B cell (primary cell): Measurements from ENCODE around the gene ADGRD1. TPM values are rescaled to one million over a fixed set of nuclear protein-coding genes. Genes with fewer than 3 reads are reported as not detected.

Source experiments
- ATAC-seq: fragments of 200-7000 bp; cut with Tn5 transposase; one replicate; pipeline ENCODE4 v1.10.0; 2021; ENCODE audit warnings: low read depth, mild to moderate bottlenecking, moderate number of reproducible peaks, moderate library complexity
- CTCF ChIA-PET: fragments of 350-600 bp; sonication (Branson Sonifier 250); formaldehyde crosslinking; loops from one replicate; lab custom pipeline; 2021; ENCODE audit warnings: antibody characterized with exemption, inconsistent platforms; lab: Charles Lee
- POLR2A ChIA-PET: fragments of 350-600 bp; sonication (Branson Sonifier 250); formaldehyde crosslinking; loops from one replicate; lab custom pipeline; 2021; ENCODE audit warnings: antibody characterized with exemption; lab: Charles Lee
- DNase-seq: peaks from one replicate; pipeline ENCODE4 v3.0.0; 2013
- H2AFZ ChIP-seq: 2 replicates; pipeline ENCODE4 v1.6.1; 2012; ENCODE audit warnings: mild to moderate bottlenecking, low read depth, low read length; ENCODE audit not compliant: insufficient read depth, poor library complexity, severe bottlenecking
- H3K27ac ChIP-seq, 2 donors: 1 replicate in 1 of 2; 2 replicates in 1 of 2; pipeline ENCODE4 v1.5.1; 2012 to 2013; ENCODE audit warnings: low read length in 2 of 2, mild to moderate bottlenecking in 2 of 2, moderate library complexity in 1 of 2
- H3K27me3 ChIP-seq, 4 experiments: fragments of 200-600 bp in 1 of 4; sonication (generic) in 1 of 4; replicated peaks in 1 of 4; 1 replicate in 2 of 4; 2 replicates in 2 of 4; pipeline versions ENCODE4 v1.6.1 to v1.7.0; 2013 to 2016; ENCODE audit warnings: low read length in 3 of 4, mild to moderate bottlenecking in 2 of 4, mixed read lengths in 1 of 4, moderate library complexity in 1 of 4; ENCODE audit not compliant: insufficient read depth in 4 of 4, control insufficient read depth in 3 of 4; ENCODE audit errors: control extremely low read depth in 1 of 4
- H3K36me3 ChIP-seq, 2 experiments: replicated peaks in 1 of 2; 1 replicate in 1 of 2; 2 replicates in 1 of 2; pipeline versions ENCODE4 v1.6.1 to v1.7.1; 2013; ENCODE audit warnings: low read length in 1 of 2; ENCODE audit not compliant: insufficient read depth in 2 of 2, control insufficient read depth in 1 of 2; ENCODE audit errors: control extremely low read depth in 1 of 2, extremely low read depth in 1 of 2
- H3K4me1 ChIP-seq, 2 donors: fragments of 200-600 bp in 1 of 2; sonication (generic) in 1 of 2; 1 replicate in 1 of 2; 2 replicates in 1 of 2; pipeline versions ENCODE4 v1.5.1 to v1.6.1; 2013 to 2017; ENCODE audit warnings: low read length in 2 of 2; ENCODE audit not compliant: control insufficient read depth in 2 of 2, insufficient read depth in 2 of 2
- H3K4me2 ChIP-seq: replicated peaks from 2 replicates; pipeline ENCODE3; 2012; ENCODE audit warnings: mild to moderate bottlenecking, low read depth, low read length; ENCODE audit not compliant: poor library complexity, severe bottlenecking
- H3K4me3 ChIP-seq, 5 experiments: fragments of 200-600 bp in 1 of 5; sonication (generic) in 1 of 5; 1 replicate in 3 of 5; 2 replicates in 2 of 5; pipeline versions ENCODE4 v1.5.1 to v1.7.0; 2011 to 2016; ENCODE audit warnings: low read length in 4 of 5, mild to moderate bottlenecking in 4 of 5, low read depth in 2 of 5, control low read depth in 1 of 5, moderate library complexity in 1 of 5; ENCODE audit not compliant: insufficient read depth in 1 of 5; ENCODE audit errors: control extremely low read depth in 1 of 5, extremely low read depth in 1 of 5
- H3K79me2 ChIP-seq: fragments of 200-600 bp; sonication (generic); one replicate; pipeline ENCODE4 v1.6.0; 2016; ENCODE audit warnings: low read length; ENCODE audit not compliant: control insufficient read depth, insufficient read depth
- H3K9ac ChIP-seq: fragments of 200-600 bp; sonication (generic); 2 replicates; pipeline ENCODE4 v1.6.1; 2017; ENCODE audit warnings: mild to moderate bottlenecking, low read length, moderate library complexity
- H3K9me3 ChIP-seq, 3 donors: one replicate each; pipeline versions ENCODE4 v1.6.1 to v1.7.1; 2013; ENCODE audit warnings: low read length in 2 of 3; ENCODE audit not compliant: control insufficient read depth in 2 of 3, insufficient read depth in 1 of 3; ENCODE audit errors: control extremely low read depth in 1 of 3
- H4K20me1 ChIP-seq: 2 replicates; pipeline ENCODE4 v1.6.0; 2012; ENCODE audit warnings: mild to moderate bottlenecking, low read length; ENCODE audit not compliant: insufficient read depth, control insufficient read depth, poor library complexity, severe bottlenecking
- H3K27ac Mint-ChIP-seq: one replicate; pipeline ENCODE4 v1.8.0; 2021; ENCODE audit warnings: mixed read lengths
- H3K27me3 Mint-ChIP-seq: one replicate; pipeline ENCODE4 v1.8.0; 2021; ENCODE audit warnings: mixed read lengths
- H3K4me1 Mint-ChIP-seq: one replicate; pipeline ENCODE4 v1.8.0; 2021; ENCODE audit warnings: mixed read lengths
- H3K4me3 Mint-ChIP-seq: one replicate; pipeline ENCODE4 v1.8.0; 2021; ENCODE audit warnings: mixed read lengths
- H3K9me3 Mint-ChIP-seq: one replicate; pipeline ENCODE4 v1.8.0; 2022; ENCODE audit warnings: mixed read lengths; ENCODE audit not compliant: insufficient read depth
- CTCF ChIP-seq: fragments of 200-600 bp; IDR thresholded peaks from one replicate; pipeline ENCODE4 v1.8.0; 2022; ENCODE audit warnings: antibody characterized with exemption, mild to moderate bottlenecking
- EZH2 ChIP-seq: IDR thresholded peaks from 2 replicates; pipeline ENCODE4 v1.6.1; 2012; ENCODE audit warnings: borderline replicate concordance, low read depth, mild to moderate bottlenecking, moderate library complexity, low read length; ENCODE audit not compliant: insufficient read depth, poor library complexity, severe bottlenecking
- WGBS: methylation state at CpG from one replicate; pipeline ENCODE4 v1.1.5; 2013; ENCODE audit warnings: missing lambda C conversion rate; ENCODE audit not compliant: insufficient coverage; 5-methylcytosine and 5-hydroxymethylcytosine counted together
- intact Hi-C: fragments of 100-400 bp; cut with micrococcal nuclease; formaldehyde crosslinking; loops from one replicate; pipeline ENCODE4 v1.10.0; 2022
- polyA plus RNA-seq: library from polyadenylated mRNA; depleted of rRNA; stranded (reverse); fragments of >200 nt; gene quantifications from 2 replicates; pipeline ENCODE4 v1.2.3, GENCODE V29; 2012
- total RNA-seq, 2 donors: library from RNA; stranded (reverse); fragments of 120-200 nt in 1 of 2; gene quantifications; 1 replicate in 1 of 2; 2 replicates in 1 of 2; pipeline versions ENCODE4 v1.2.3 to v1.2.4, GENCODE V29; 2013 to 2022

Gene ADGRD1
- total and polyA plus RNA-seq, 2 donors (not counting 1 experiment from before 2014, with no cell fraction given) = 1.1 to 2.2 TPM

- Histone ChIP-seq H3K36me3 (no peaks in the 10 kb centered on the region), H3K9me3 (peaks cover 0 to 19% (median 4%) of the 10 kb centered on the region in 3 donors), H3K4me2 (no peak overlapping the region), H3K4me1 (peaks cover 14 to 23% of the 10 kb centered on the region in 2 donors), H3K79me2 (no peaks in the 10 kb centered on the region), H3K4me3 (no peak overlapping the region), H3K27me3 (peaks cover 0 to 2% (median 0%) of the 10 kb centered on the region in 4 experiments), H2AFZ (no peak overlapping the region), H3K9ac (no peak overlapping the region), H3K27ac (no peak overlapping the region), H4K20me1 (no peaks in the 10 kb centered on the region)
- TF ChIP-seq CTCF = no peak
- TF ChIP-seq EZH2 = no peak
- Mint-ChIP-seq H3K9me3 (no peaks in the 10 kb centered on the region), H3K27ac (no peak overlapping the region), H3K4me1 (peaks cover 10% of the 10 kb centered on the region), H3K4me3 (no peak overlapping the region), H3K27me3 (peaks cover 2% of the 10 kb centered on the region)
- DNase-seq (no peak), ATAC-seq (no peak)
- ChIA-PET POLR2A (no interaction called here), CTCF (no interaction called here)
- intact Hi-C loops = no loop called here
- no CpG with 5 or more reads among the region's 1 CpG for WGBS
Observed at GRCh38 chr12:131001493-131001892, 47.8 kb downstream of the ADGRD1 start.

- H3K79me2 ChIP-seq = no peaks in the 10 kb centered on the region
- POLR2A ChIA-PET = no interaction called here
- DNase-seq (no peak), ATAC-seq (no peak)
- no peak overlapping the region for H3K9ac ChIP-seq
- no peak overlapping the region for H3K27ac ChIP-seq
- intact Hi-C loops = no loop called here
- CTCF ChIA-PET = no interaction called here
- no peaks in the 10 kb centered on the region for H4K20me1 ChIP-seq
- peaks cover 14 to 23% of the 10 kb centered on the region in 2 donors for H3K4me1 ChIP-seq
- Mint-ChIP-seq H3K4me3 (no peak overlapping the region), H3K4me1 (peaks cover 10% of the 10 kb centered on the region), H3K27me3 (peaks cover 2% of the 10 kb centered on the region), H3K27ac (no peak overlapping the region), H3K9me3 (no peaks in the 10 kb centered on the region)
- WGBS = 50% methylated on average over 1 of the region's 2 CpGs
- peak overlapping the region; percentile 62 for H3K4me2 ChIP-seq
- H3K36me3 ChIP-seq = no peaks in the 10 kb centered on the region
- H2AFZ ChIP-seq = peak overlapping the region; percentile 6
- no peak for TF ChIP-seq EZH2
- no peak for TF ChIP-seq CTCF
- peaks cover 0 to 19% (median 4%) of the 10 kb centered on the region in 3 donors for H3K9me3 ChIP-seq
- peaks cover 0 to 2% (median 0%) of the 10 kb centered on the region in 4 experiments for H3K27me3 ChIP-seq
- H3K4me3 ChIP-seq = no peak overlapping the region
Observed at GRCh38 chr12:131002216-131002631, 48.5 kb downstream of the ADGRD1 start.
